Measurements from ENCODE around the gene C20orf202.
"Not testable (repeated sequence)": the region's sequence is repeated elsewhere in the genome, so short reads cannot be mapped to it uniquely, and the experiment has no call there.

C20orf202 gene

GRCh38 chr20:1232286-1233111 is 29.2 kb downstream of the C20orf202 start:
- H3K4me3 ChIP-seq (ENCODE audit: low read length) = no peak overlapping the region
- DNase-seq (ENCODE audit: low read depth, low spot score) = no peak

DNA sequence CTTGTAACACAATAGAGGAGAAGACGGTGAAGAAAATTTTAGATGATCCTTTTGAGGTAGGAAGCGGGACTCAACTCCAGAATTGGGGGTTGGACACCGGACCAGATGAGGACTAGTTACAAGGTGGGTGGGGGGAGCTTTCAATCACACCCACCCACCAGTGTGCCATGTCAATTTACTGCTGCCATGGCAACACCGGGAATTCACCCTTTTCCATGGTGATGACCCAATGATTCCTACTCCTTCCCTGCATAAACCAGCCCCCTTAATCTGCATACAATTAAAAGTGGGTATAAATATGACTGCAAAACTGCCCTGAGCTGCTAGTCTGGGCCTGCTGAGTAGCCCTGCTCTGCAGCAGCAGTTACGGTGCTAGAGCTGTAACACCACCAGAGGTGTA is 37.3 kb downstream of the C20orf202 start:
- no peak overlapping the region for H3K4me3 ChIP-seq (ENCODE audit: low read length)
- no peak for DNase-seq (ENCODE audit: low read depth, low spot score)

- DNase-seq (ENCODE audit: low read depth, low spot score) = no peak
These were observed 38.2 kb downstream of the C20orf202 start for GRCh38 chr20:1241456-1241855.

GRCh38 chr20:1242099-1242498 is 38.8 kb downstream of the C20orf202 start:
- no peak overlapping the region for H3K4me3 ChIP-seq (ENCODE audit: low read length)
- no peak for DNase-seq (ENCODE audit: low read depth, low spot score)

More at GRCh38 chr20:1241456-1241855, 38.2 kb downstream of the C20orf202 start:
- H3K4me3 ChIP-seq (ENCODE audit: low read length) = no peak overlapping the region

- DNase-seq (ENCODE audit: low read depth, low spot score) = no peak
- no peak overlapping the region for H3K4me3 ChIP-seq (ENCODE audit: low read length)
These were observed 39.3 kb downstream of the C20orf202 start for GRCh38 chr20:1242530-1242929.

DNA sequence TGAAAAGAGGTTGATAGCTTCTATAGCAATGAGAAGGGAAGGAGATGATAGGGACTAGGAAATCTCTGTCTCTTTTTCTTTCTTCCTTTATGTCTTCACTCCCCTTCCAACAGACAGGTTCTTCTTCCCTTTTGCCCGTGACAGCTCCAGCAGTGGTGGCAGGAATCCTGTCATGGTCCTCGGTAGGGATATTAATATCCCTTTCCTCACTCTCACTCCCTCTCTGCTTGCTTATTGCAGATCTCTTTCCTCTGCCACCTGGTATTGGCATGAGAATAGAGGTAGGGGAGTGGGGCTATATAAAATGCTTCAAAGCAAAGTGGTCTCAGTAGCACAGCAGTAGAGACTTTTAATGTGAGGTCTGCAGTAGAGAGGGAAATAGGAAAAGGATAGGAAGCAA is 42.3 kb downstream of the C20orf202 start:
- no peak overlapping the region for H3K4me3 ChIP-seq (ENCODE audit: low read length)
- DNase-seq (ENCODE audit: low read depth, low spot score) = no peak

DNA sequence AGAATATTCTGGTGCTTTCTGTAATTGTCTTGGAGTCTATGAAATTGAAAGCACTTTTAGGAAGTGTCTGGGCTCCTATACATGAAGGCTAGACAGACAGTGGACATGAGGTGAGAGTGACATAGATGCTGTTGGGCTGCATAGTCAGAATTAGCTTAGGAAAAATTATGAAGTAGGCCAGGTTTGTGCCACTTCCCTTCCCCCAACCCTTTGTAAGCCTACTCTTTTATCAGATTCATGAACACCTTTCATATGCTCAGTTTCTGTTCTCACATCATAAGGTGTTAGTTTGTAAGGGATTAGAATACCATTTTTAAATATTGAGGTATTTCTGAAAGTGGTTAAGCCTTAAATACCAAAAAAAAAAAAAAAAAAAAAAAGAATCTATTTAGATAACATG is 44.4 kb downstream of the C20orf202 start:
- no peak for DNase-seq (ENCODE audit: low read depth, low spot score)
- no peak overlapping the region for H3K4me3 ChIP-seq (ENCODE audit: low read length)

- not testable (repeated sequence) for DNase-seq (ENCODE audit: low read depth, low spot score); H3K4me3 ChIP-seq (ENCODE audit: low read length)
These were observed 47.0 kb downstream of the C20orf202 start for GRCh38 chr20:1250282-1250681.

GRCh38 chr20:1252416-1252815 is 49.2 kb downstream of the C20orf202 start:
- H3K4me3 ChIP-seq (ENCODE audit: low read length) = no peak overlapping the region
- DNase-seq (ENCODE audit: low read depth, low spot score) = no peak

DNA sequence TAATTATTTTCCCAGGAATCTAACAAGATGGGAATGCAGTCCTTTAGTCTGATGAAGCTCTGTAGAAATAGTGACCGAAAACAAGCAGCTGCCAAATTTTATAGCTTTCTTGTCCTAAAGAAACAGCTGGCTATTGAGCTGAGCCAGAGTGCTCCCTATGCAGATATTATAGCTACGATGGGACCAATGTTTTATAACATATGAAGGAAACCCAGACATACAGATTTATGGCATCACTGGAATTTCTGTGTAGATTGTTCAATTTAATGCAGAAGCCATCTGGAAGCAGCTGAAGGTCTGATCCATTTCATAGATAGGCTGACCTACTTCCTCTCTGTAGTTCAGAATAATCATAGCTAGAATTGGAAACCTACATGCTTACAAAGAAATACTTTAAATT is 51.0 kb downstream of the C20orf202 start:
- no peak for DNase-seq (ENCODE audit: low read depth, low spot score)
- no peak overlapping the region for H3K4me3 ChIP-seq (ENCODE audit: low read length)

- no peak for DNase-seq (ENCODE audit: low read depth, low spot score)
- no peak overlapping the region for H3K4me3 ChIP-seq (ENCODE audit: low read length)
These were observed 52.4 kb downstream of the C20orf202 start for GRCh38 chr20:1255675-1256074.
